Activated naive CD8-positive, alpha-beta T cell (primary cell): ENCODE measurements around the gene RSPO3.
"Not testable (repeated sequence)": the region's sequence is repeated elsewhere in the genome, so short reads cannot be mapped to it uniquely, and the experiment has no call there.

Experiments used
- H3K27ac Mint-ChIP-seq: one replicate; pipeline ENCODE4 v1.8.0; 2021; ENCODE audit warnings: mixed read lengths
- H3K27me3 Mint-ChIP-seq: one replicate; pipeline ENCODE4 v1.8.0; 2021; ENCODE audit warnings: mixed read lengths
- H3K36me3 Mint-ChIP-seq: one replicate; pipeline ENCODE4 v1.8.0; 2021; ENCODE audit warnings: mixed read lengths
- H3K4me1 Mint-ChIP-seq: one replicate; pipeline ENCODE4 v1.8.0; 2021; ENCODE audit warnings: low read depth, mixed read lengths
- H3K4me3 Mint-ChIP-seq: one replicate; pipeline ENCODE4 v1.8.0; 2021; ENCODE audit warnings: mild to moderate bottlenecking, mixed read lengths
- H3K9me3 Mint-ChIP-seq: one replicate; pipeline ENCODE4 v1.8.0; 2021; ENCODE audit warnings: low read depth, mixed read lengths

RSPO3 gene

GRCh38 chr6:127097442-127097841, 21.0 kb upstream of the RSPO3 start:
- H3K36me3 Mint-ChIP-seq, H3K4me1 Mint-ChIP-seq, H3K9me3 Mint-ChIP-seq, H3K27me3 Mint-ChIP-seq, H3K4me3 Mint-ChIP-seq, H3K27ac Mint-ChIP-seq: not testable (repeated sequence)

DNA sequence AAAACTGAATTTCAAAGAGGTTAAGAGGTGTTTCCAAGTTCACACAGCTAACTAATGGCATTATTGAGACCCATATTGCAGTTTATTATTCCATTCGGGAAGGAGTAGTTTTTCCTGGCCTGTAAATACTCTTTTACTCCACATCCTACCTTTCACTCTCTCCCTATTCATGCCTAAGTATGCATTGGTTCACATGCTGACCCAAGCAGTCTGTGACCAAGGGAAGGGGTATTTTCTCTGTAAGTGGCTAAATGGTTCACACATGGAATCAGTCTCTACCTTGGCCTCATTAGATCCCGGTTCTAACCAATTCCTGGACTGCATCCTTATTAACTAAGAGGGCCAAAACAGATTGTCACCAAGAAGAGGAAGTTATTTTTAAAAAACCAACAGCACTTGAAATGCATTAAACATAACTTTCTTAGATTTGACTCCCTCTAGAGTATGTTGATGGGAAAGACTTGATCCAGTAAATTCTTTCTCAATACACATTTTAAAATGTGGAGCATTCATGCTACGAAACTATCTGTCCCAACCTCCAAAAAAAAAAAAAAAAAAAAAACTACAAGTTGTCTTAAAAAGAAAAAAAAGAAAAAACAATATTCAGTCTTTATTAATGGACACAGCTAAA, 17.8 kb upstream of the RSPO3 start:
- Mint-ChIP-seq H3K4me3 (no peak overlapping the region), H3K4me1 (no peaks in the 10 kb centered on the region), H3K9me3 (no peaks in the 10 kb centered on the region), H3K27me3 (peaks cover 2% of the 10 kb centered on the region), H3K27ac (no peak overlapping the region), H3K36me3 (no peaks in the 10 kb centered on the region)

DNA sequence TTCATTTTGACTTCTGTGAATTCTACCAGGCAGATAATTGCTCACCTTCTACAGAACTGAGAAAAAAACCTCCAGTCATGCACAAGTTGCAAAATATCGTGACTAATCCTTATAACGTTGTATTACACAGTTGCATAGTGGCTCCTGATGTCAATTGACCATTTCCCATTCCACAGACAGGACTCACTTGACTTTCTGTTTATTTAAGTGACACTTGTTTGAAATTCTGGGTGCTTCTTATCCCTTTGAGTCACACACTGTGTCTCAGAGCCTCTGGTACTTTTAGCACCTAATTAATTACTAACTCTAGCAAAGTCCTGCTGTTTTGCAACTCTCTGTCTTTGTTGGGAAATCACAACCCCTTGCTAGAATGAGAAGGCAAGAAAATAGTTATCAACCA, 16.2 kb upstream of the RSPO3 start:
- Mint-ChIP-seq H3K9me3 (no peaks in the 10 kb centered on the region), H3K4me3 (no peak overlapping the region), H3K27ac (no peak overlapping the region), H3K36me3 (no peaks in the 10 kb centered on the region), H3K27me3 (peaks cover 9% of the 10 kb centered on the region), H3K4me1 (no peaks in the 10 kb centered on the region)

DNA sequence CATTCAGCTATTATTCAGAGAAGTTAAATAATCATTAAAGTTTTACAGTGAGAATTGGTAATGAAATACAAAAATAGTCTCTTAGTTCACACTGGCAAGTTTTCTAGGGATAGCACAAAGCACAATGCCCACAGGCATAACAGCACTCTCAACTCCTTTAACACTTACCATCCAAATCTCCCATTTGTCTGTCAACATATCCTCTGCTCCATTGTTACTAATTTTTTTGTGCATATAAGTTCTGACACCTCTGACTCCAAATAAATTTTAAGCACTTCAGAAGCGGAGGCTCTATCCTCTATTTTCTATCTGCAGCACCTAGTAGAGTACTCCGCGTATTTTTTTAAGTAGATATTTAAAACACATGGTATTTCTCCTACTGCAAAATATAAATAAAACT, 15.6 kb upstream of the RSPO3 start:
- peaks cover 9% of the 10 kb centered on the region for H3K27me3 Mint-ChIP-seq
- H3K9me3 Mint-ChIP-seq: no peaks in the 10 kb centered on the region
- no peaks in the 10 kb centered on the region for H3K36me3 Mint-ChIP-seq
- H3K27ac Mint-ChIP-seq: no peak overlapping the region
- no peak overlapping the region for H3K4me3 Mint-ChIP-seq
- H3K4me1 Mint-ChIP-seq: no peaks in the 10 kb centered on the region

- Mint-ChIP-seq H3K9me3 (no peaks in the 10 kb centered on the region), H3K27ac (no peak overlapping the region), H3K36me3 (no peaks in the 10 kb centered on the region), H3K27me3 (peaks cover 11% of the 10 kb centered on the region), H3K4me3 (no peak overlapping the region), H3K4me1 (no peaks in the 10 kb centered on the region)
Measured at GRCh38 chr6:127103482-127103881, 15.0 kb upstream of the RSPO3 start.

DNA sequence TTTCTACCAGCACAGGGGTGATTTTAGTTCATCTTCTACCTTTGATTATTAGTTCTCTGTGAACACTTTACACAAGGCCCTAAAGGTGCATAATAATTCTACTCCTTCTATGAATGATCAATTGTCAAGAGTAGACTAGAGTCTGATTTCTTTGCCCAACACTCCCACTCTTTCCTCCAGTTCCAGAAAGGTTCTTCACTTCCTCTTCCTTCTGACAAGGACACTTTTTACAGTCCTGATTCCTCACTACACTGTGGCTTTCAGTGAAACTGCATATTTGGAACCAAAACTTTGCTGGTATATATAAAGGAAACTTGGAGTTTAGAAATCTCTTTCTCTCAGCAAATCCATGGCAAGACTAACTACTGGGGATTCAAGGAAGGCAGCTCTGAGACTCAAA, 10.6 kb upstream of the RSPO3 start:
- H3K36me3 Mint-ChIP-seq: no peaks in the 10 kb centered on the region
- H3K4me1 Mint-ChIP-seq: no peaks in the 10 kb centered on the region
- H3K9me3 Mint-ChIP-seq: no peaks in the 10 kb centered on the region
- peaks cover 9% of the 10 kb centered on the region for H3K27me3 Mint-ChIP-seq
- H3K4me3 Mint-ChIP-seq: no peak overlapping the region
- no peak overlapping the region for H3K27ac Mint-ChIP-seq

DNA sequence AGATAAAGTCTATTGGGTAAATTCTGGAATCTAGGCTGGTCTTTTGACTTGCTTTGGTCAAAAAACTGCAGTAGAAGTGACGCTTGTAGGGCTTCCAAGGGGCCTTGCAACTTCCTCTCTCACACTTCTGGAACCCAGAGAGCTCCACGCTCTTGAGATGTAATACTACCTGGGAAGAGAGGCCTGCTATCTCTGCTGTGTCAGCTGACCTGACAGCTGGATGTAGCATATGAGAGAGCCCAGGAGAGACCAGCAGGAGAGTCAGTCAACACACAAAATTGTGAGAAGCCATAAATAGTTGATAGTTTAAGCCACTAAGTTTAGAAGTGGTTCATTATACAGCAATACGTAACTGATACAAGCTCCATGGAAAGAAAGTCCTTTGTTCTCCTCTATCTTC, 7.8 kb upstream of the RSPO3 start:
- H3K4me1 Mint-ChIP-seq: no peaks in the 10 kb centered on the region
- peaks cover 14% of the 10 kb centered on the region for H3K27me3 Mint-ChIP-seq
- H3K27ac Mint-ChIP-seq: no peak overlapping the region
- H3K9me3 Mint-ChIP-seq: no peaks in the 10 kb centered on the region
- H3K36me3 Mint-ChIP-seq: no peaks in the 10 kb centered on the region
- H3K4me3 Mint-ChIP-seq: no peak overlapping the region

DNA sequence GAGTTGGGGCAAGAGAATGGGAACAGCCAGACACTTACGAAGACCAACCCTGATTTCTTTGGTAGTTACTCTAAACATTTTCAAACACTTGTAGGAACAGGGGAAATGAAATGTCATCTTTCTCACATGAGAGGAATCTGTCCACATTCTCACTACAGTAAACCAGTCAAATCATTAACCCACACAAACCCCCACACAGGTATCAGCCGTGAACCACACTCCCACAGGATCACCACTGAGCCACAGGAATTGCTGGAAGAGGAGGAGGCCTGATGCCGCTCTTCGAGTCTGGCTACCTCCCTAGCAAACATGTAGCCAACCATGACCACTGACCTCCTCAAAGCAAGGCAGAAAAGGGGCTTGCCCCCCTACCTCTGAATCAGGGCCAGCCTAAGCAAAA, 6.9 kb upstream of the RSPO3 start:
- Mint-ChIP-seq H3K4me3 (no peak overlapping the region), H3K27me3 (peaks cover 17% of the 10 kb centered on the region), H3K4me1 (no peaks in the 10 kb centered on the region), H3K9me3 (no peaks in the 10 kb centered on the region), H3K36me3 (no peaks in the 10 kb centered on the region), H3K27ac (no peak overlapping the region)

GRCh38 chr6:127114214-127114760, 4.2 kb upstream of the RSPO3 start:
- Mint-ChIP-seq H3K36me3 (no peaks in the 10 kb centered on the region), H3K4me1 (peaks cover 11% of the 10 kb centered on the region), H3K27me3 (peaks cover 26% of the 10 kb centered on the region), H3K4me3 (no peak overlapping the region), H3K9me3 (no peaks in the 10 kb centered on the region), H3K27ac (no peak overlapping the region)

DNA sequence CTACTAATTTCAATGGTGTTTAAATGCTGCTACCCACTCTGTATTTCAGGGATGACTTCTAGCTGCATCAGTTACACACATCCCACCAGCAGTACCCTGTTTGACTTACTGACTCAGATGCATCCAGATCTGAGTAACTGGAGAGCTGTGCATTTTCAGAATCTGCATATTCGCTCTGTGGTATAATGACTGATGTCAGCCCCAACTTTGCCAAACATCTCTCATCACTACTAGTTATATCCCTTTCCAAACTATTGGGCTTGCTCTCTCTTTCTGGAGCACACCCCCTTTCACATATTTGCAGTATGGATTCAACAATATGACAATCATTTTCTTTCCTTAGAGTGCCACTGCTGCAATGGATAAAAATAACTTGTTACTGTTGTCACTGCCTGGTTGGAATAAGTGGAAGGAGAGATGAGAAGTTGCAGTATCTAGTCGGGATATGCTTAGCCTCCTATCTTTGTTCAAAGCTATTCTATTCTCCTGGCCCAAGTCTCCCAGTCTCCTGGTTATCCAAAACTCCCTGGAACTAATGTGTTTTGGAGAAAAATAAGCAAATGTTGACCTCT, 3.3 kb upstream of the RSPO3 start:
- no peak overlapping the region for H3K4me3 Mint-ChIP-seq
- H3K27me3 Mint-ChIP-seq: peaks cover 28% of the 10 kb centered on the region
- no peaks in the 10 kb centered on the region for H3K9me3 Mint-ChIP-seq
- H3K4me1 Mint-ChIP-seq: peaks cover 14% of the 10 kb centered on the region
- no peaks in the 10 kb centered on the region for H3K36me3 Mint-ChIP-seq
- no peak overlapping the region for H3K27ac Mint-ChIP-seq

DNA sequence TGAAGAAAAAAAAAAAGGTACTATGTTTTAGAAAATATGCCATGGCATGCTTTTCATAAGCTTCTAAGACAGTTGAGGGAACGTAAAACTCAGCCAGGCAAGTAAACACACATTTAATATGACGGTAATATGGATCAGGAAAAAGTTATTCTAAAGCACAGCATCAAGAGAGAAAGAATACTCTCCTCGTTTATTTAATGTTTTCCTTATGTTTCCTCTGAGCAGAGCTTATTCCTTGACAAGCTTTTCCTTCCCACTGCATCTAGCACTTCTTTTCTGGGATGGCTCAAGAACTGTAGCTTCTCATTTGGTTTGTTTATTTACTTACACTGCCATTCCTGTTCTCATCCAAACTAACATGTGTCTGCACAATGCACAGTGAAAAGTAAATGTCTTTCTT, 2.7 kb upstream of the RSPO3 start:
- Mint-ChIP-seq H3K4me3 (no peak overlapping the region), H3K9me3 (no peaks in the 10 kb centered on the region), H3K27me3 (peaks cover 28% of the 10 kb centered on the region), H3K27ac (no peak overlapping the region), H3K36me3 (no peaks in the 10 kb centered on the region), H3K4me1 (peaks cover 14% of the 10 kb centered on the region)

GRCh38 chr6:127117979-127118297, 533 bp upstream of the RSPO3 start:
- Mint-ChIP-seq H3K27ac (no peak overlapping the region), H3K36me3 (no peaks in the 10 kb centered on the region), H3K9me3 (no peaks in the 10 kb centered on the region), H3K4me3 (peak overlapping the region; percentile 59), H3K27me3 (peaks cover 40% of the 10 kb centered on the region), H3K4me1 (peaks cover 23% of the 10 kb centered on the region)

DNA sequence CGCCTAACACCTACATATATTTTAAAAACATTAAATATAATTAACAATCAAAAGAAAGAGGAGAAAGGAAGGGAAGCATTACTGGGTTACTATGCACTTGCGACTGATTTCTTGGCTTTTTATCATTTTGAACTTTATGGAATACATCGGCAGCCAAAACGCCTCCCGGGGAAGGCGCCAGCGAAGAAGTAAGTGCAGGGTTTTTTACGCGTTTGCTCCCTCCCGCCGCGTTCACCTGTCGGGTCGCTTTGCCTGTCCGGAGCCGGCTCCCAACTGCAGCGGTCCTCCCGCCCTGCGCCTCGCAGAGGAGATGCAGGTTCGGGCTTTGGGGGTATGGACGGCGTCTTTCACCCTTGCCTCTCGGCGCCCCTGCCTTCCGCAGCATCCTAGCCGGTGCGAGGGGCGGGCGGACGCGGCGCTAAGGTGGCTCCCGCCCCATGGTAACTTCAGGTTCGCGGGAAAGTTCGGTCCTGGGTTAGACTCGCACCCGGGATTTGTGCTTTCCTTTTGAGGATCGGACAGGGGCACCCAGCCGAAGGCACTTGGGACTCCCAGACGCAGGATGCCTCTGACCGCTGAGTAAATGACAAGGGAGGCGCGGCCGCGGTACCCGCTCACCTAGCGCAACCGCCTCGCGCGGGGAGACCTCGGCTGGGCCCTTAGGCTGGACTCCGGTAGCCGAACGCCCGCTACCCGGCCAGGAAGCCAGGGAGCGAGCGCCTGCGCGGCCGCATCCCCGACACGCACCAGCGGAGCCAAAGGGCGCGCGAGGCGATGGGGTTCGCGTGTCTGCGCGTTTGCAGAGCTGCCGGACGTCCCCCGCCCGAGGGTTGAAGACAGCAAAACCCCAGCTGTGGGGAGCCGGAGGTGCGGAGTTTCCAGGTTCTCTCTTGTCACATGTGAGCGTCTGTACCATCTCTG, 891 bp downstream of the RSPO3 start:
- H3K27me3 Mint-ChIP-seq: peaks cover 42% of the 10 kb centered on the region
- peaks cover 23% of the 10 kb centered on the region for H3K4me1 Mint-ChIP-seq
- no peaks in the 10 kb centered on the region for H3K36me3 Mint-ChIP-seq

DNA sequence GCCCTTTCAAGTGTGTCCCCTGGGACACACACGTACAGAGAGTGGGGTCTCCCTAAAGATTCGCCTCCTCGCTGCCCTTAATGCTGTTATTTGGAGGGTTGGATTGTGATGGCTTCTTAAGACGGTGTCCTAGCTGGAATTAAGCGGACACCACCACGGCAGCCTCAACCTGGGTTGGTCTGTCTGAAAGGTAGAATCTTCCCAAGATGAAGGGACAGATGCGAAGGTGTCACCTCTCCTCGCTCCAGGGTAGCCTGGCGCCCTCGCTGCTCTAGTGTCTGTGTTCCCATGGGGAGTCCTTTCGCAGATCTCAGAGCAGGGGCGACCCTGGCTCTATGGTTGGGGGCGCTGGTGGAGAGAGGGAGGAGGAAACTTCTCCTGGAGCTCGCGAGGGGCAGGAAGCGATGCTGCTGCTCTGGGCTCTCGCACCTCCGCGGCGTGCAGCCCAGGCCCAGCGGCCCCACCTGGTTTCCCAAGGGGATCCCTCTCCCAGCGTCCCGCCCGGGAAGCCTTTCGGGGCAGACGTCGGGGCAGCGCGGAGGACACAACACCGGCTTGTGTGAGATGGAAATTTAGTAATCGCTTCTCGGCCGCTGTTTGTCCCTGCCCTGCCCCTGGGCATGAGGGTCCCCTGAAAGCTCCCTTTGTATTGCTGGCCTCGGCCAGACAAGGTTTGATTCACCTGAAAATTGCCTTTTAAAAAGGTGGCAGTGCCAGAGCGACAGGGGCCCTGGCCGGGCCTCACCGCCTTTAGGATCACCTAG, 1.7 kb downstream of the RSPO3 start:
- peaks cover 43% of the 10 kb centered on the region for H3K27me3 Mint-ChIP-seq
- peaks cover 23% of the 10 kb centered on the region for H3K4me1 Mint-ChIP-seq
- no peaks in the 10 kb centered on the region for H3K9me3 Mint-ChIP-seq
- no peak overlapping the region for H3K27ac Mint-ChIP-seq
- no peaks in the 10 kb centered on the region for H3K36me3 Mint-ChIP-seq
- peak overlapping the region; percentile 63 for H3K4me3 Mint-ChIP-seq

More for the DNA sequence above, 891 bp downstream of the RSPO3 start:
- H3K4me3 Mint-ChIP-seq: peak overlapping the region; percentile 82
- no peaks in the 10 kb centered on the region for H3K9me3 Mint-ChIP-seq
- H3K27ac Mint-ChIP-seq: no peak overlapping the region
